HG03558 (cell line): ENCODE results near the gene BLOC1S1.
A peak's percentile ranks its signal among the peaks of the same experiment; 100 is the strongest.

Experiments
- ATAC-seq: cut with Tn5 transposase; IDR thresholded peaks from one replicate; pipeline ENCODE4 v1.9.1; 2021; ENCODE audit warnings: moderate number of reproducible peaks; ENCODE audit not compliant: unreplicated experiment; ENCODE audit errors: extremely low read depth

Gene BLOC1S1

GRCh38 chr12:55724226-55724939, 8.5 kb downstream of the BLOC1S1 start:
- ATAC-seq: no peak

GRCh38 chr12:55724940-55725309, 9.1 kb downstream of the BLOC1S1 start:
- no peak for ATAC-seq

- ATAC-seq: no peak
Observed at GRCh38 chr12:55725556-55725955, 9.7 kb downstream of the BLOC1S1 start.

GRCh38 chr12:55726971-55727370, 11.1 kb downstream of the BLOC1S1 start:
- ATAC-seq: no peak

GRCh38 chr12:55727643-55728185, 11.9 kb downstream of the BLOC1S1 start:
- no peak for ATAC-seq

- no peak for ATAC-seq
Observed at GRCh38 chr12:55728186-55728938, 12.5 kb downstream of the BLOC1S1 start.

- ATAC-seq: peak; percentile 46
Observed at GRCh38 chr12:55728939-55729818, 13.3 kb downstream of the BLOC1S1 start, which contains the start of gene CD63. Gene CD63, minus strand, starts transcription at chr12:55729009. Its CDS starts 668 bp downstream, at chr12:55728341.

- no peak for ATAC-seq
Observed at GRCh38 chr12:55729819-55730818, 14.3 kb downstream of the BLOC1S1 start.

GRCh38 chr12:55732288-55732687, 16.4 kb downstream of the BLOC1S1 start:
- no peak for ATAC-seq

- ATAC-seq: no peak
Observed at GRCh38 chr12:55733021-55733555, 17.2 kb downstream of the BLOC1S1 start.

- ATAC-seq: no peak
Observed at GRCh38 chr12:55733858-55734257, 18.0 kb downstream of the BLOC1S1 start.

- ATAC-seq: no peak
Observed at GRCh38 chr12:55734595-55734994, 18.7 kb downstream of the BLOC1S1 start.

- no peak for ATAC-seq
Observed at GRCh38 chr12:55736076-55736475, 20.2 kb downstream of the BLOC1S1 start.

GRCh38 chr12:55736780-55737580, 21.1 kb downstream of the BLOC1S1 start:
- ATAC-seq: no peak

GRCh38 chr12:55737581-55738122, 21.8 kb downstream of the BLOC1S1 start:
- no peak for ATAC-seq

GRCh38 chr12:55738123-55739024, 22.5 kb downstream of the BLOC1S1 start:
- ATAC-seq: peak; percentile 75

- ATAC-seq: no peak
Observed at GRCh38 chr12:55739025-55739378, 23.2 kb downstream of the BLOC1S1 start.
